Measurements from ENCODE around the gene CLBA1.

CLBA1 gene

DNA sequence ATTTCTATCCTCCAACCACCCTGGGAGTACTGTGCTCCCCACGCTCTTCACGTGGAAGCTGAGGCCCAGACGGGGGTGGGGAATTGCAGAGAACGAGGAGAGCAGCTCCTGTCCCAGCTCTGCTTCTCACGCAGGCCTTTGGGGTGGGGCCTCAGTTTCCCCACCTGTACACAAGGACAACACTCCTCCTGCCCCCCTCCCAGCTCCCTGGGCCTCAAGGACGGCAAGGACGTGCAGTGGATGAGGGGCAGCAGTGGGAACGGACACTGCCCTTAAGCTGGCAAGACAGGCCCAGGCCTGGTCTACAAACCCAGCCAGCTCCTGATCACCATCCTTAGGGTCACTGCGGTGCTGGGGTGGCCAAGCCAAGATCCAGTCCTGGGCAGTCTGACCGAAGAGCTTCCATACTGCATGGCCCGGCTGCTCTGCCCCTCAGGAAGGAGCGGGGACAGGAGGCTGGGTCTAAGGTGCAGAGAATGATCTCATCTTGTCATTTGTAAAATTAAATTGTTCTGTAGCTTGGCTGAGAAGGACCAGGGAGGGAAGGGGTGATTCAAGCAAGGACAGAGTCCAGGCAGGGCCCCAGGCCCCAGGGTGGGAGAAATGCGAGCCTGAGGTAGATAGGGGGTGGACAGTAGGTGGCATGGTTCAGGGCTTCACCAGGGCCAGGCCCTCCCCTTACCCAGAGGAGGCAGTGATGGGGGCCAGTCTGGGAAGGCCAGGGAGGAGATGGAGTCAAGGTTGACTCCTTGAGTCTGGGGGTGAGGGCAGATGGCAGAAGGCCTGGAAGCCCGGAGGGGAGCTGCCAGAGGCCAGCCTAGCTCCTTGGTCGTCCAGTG, 1.3 kb upstream of the CLBA1 start:
- ChIA-PET CTCF (interaction anchor here (1.8 to 2.5 kb wide), 3 partner anchors 8 to 61 kb away, joined by 5 to 12 read pairs (median 11); no protein-coding TSS in a partner anchor), POLR2A (interaction anchor here (1.9 to 2.8 kb wide), 3 partner anchors 10 to 37 kb away, joined by 4 to 16 read pairs (median 13); partner anchors contain the start of gene CDCA4)

DNA sequence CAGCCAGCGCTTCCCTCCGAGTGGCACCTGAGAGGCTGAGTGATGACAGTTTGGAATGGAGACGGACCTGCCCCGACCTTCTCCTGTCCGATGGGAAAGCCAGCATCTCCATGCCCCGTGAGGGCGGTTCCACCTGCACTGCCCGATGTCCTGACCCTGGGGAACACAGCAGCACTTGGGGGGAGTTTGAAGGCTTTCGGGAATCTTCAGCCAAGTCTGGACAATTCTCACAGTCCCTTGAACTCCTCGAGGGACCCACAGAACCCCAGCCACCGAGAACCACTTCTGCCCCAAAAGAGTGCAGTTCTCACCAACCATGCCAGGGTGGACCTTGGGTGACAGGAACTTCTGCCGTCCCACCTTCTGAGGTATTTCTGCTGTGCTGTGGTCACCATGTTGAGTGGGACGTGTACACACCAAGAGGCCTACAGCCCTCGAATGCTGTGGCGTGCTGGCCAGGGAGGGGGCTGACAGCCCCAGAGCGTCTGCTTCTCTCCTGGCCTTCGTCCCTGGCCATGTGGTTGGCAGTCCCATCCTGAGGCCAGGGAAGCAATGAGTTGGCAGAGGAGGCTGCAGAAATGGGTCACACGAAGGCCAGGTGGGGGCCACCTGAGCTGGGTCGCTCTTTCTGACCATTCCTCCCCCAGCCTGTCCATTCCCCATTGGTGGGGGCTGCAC, 1.0 kb downstream of the CLBA1 start:
- POLR2A ChIA-PET = interaction anchor here (1.1 kb wide), 1 partner anchor 13 kb away, joined by 3 read pairs; no protein-coding TSS in a partner anchor

More for the DNA sequence above, 1.3 kb upstream of the CLBA1 start:
- no peak overlapping the region for H3K27ac ChIP-seq (ENCODE audit: extremely low read depth, low read depth, low read length)
- TF ChIP-seq ZIC2 (tag by site-specific recombination; IDR thresholded peaks at IDR 0.05) = peak; percentile 20; the same call in 1 of the 2 replicates
- TF ChIP-seq ZNF600 (tag by site-specific recombination; IDR thresholded peaks at IDR 0.05) = peak; percentile 62
- no peak for TF ChIP-seq ZNF433 (tag by site-specific recombination; IDR thresholded peaks at IDR 0.05; ENCODE audit: low read depth)
- no peak overlapping the region for H3K4me3 ChIP-seq (ENCODE audit: low read depth, low read length)
- peaks cover 0 to 3% of the 10 kb centered on the region in 2 experiments; a peak in 1 of 3 replicates for H3K36me3 ChIP-seq (ENCODE audit: control insufficient read depth in 2 of 2, insufficient read depth in 1 of 2, low read length in 2 of 2)
- H3K4me1 ChIP-seq (ENCODE audit: control insufficient read depth, insufficient read depth, low read length) = no peaks in the 10 kb centered on the region
- no peaks in the 10 kb centered on the region for H3K9me3 ChIP-seq (ENCODE audit: control insufficient read depth, insufficient read depth, low read depth, low read length)

GRCh38 chr14:104989236-104989950, 3.8 kb downstream of the CLBA1 start:
- Histone ChIP-seq H3K36me3 (ENCODE audit: control insufficient read depth in 2 of 2, insufficient read depth in 1 of 2, low read length in 2 of 2) (peaks cover 5 to 35% of the 10 kb centered on the region in 2 experiments; a peak in 2 of 3 replicates), H3K9me3 (ENCODE audit: control insufficient read depth, insufficient read depth, low read depth, low read length) (no peaks in the 10 kb centered on the region), H3K27ac (ENCODE audit: extremely low read depth, low read depth, low read length) (no peak overlapping the region), H3K4me1 (ENCODE audit: control insufficient read depth, insufficient read depth, low read length) (no peaks in the 10 kb centered on the region), H3K4me3 (ENCODE audit: low read depth, low read length) (no peak overlapping the region)
- ChIA-PET POLR2A (no interaction called here), CTCF (interaction anchor here (1.3 kb wide), 1 partner anchor 56 kb away, joined by 3 read pairs; no protein-coding TSS in a partner anchor)
- TF ChIP-seq ZBTB17 (tag by site-specific recombination; IDR thresholded peaks at IDR 0.05) (no peak), ZNF202 (tag by site-specific recombination; IDR thresholded peaks at IDR 0.05; ENCODE audit: borderline replicate concordance) (no peak), ZSCAN4 (tag by site-specific recombination; IDR thresholded peaks at IDR 0.05) (no peak), ZNF596 (tag by site-specific recombination; IDR thresholded peaks at IDR 0.05) (no peak), ZNF280D (tag by site-specific recombination; IDR thresholded peaks at IDR 0.05) (no peak), GLIS2 (tag by site-specific recombination; IDR thresholded peaks at IDR 0.05) (no peak), ZNF341 (tag by site-specific recombination; IDR thresholded peaks at IDR 0.05; ENCODE audit: low read depth) (no peak), ZNF175 (tag by site-specific recombination; IDR thresholded peaks at IDR 0.05) (no peak), ZNF654 (tag by site-specific recombination; IDR thresholded peaks at IDR 0.05; ENCODE audit: low read depth) (no peak), ZNF626 (tag by site-specific recombination; IDR thresholded peaks at IDR 0.05) (no peak), REST (tag by site-specific recombination; IDR thresholded peaks at IDR 0.05) (no peak), ZNF302 (tag by site-specific recombination; IDR thresholded peaks at IDR 0.05; ENCODE audit: low read depth) (no peak), ZNF324 (tag by site-specific recombination; IDR thresholded peaks at IDR 0.05) (no peak)
- TF ChIP-seq, protein P1, sequence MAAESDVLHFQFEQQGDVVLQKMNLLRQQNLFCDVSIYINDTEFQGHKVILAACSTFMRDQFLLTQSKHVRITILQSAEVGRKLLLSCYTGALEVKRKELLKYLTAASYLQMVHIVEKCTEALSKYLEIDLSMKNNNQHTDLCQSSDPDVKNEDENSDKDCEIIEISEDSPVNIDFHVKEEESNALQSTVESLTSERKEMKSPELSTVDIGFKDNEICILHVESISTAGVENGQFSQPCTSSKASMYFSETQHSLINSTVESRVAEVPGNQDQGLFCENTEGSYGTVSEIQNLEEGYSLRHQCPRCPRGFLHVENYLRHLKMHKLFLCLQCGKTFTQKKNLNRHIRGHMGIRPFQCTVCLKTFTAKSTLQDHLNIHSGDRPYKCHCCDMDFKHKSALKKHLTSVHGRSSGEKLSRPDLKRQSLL (tag by site-specific recombination; IDR thresholded peaks at IDR 0.05) = no peak

More for the DNA sequence above, 1.0 kb downstream of the CLBA1 start:
- TF ChIP-seq ZNF785 (tag by site-specific recombination; IDR thresholded peaks at IDR 0.05) (no peak), ZNF354C (tag by site-specific recombination; IDR thresholded peaks at IDR 0.05; ENCODE audit: borderline replicate concordance, low read depth) (no peak), ZNF175 (tag by site-specific recombination; IDR thresholded peaks at IDR 0.05) (no peak), HOXA7 (CRISPR knock-in tag; IDR thresholded peaks at IDR 0.05; ENCODE audit: borderline replicate concordance) (no peak)
- Histone ChIP-seq H3K9me3 (ENCODE audit: control insufficient read depth, insufficient read depth, low read depth, low read length) (no peaks in the 10 kb centered on the region), H3K4me1 (ENCODE audit: control insufficient read depth, insufficient read depth, low read length) (no peaks in the 10 kb centered on the region), H3K27ac (ENCODE audit: extremely low read depth, low read depth, low read length) (no peak overlapping the region), H3K4me3 (ENCODE audit: low read depth, low read length) (peak overlapping the region; percentile 76), H3K36me3 (ENCODE audit: control insufficient read depth in 2 of 2, insufficient read depth in 1 of 2, low read length in 2 of 2) (peaks cover 0 to 10% of the 10 kb centered on the region in 2 experiments; a peak in 2 of 3 replicates)
- CTCF ChIA-PET = interaction anchor here (1.1 kb wide), 1 partner anchor 25 kb away, joined by 3 read pairs; no protein-coding TSS in a partner anchor
